T-helper 1 cell treated with Interleukin-12 subunit alpha and Interleukin-12 subunit beta and Interleukin-4 antibody, amounts not matched to agents 30 ng/mL and 1 ng/mL, for 36 hours (primary cell): ENCODE results near the gene BICD2. TPM values are rescaled to one million over a fixed set of nuclear protein-coding genes. Genes with fewer than 3 reads are reported as not detected.
"Not testable (repeated sequence)": the region's sequence is repeated elsewhere in the genome, so short reads cannot be mapped to it uniquely, and the experiment has no call there.

Experiments used
- intact Hi-C: fragments of 100-400 bp; cut with micrococcal nuclease; formaldehyde crosslinking; loops from one replicate; pipeline ENCODE4 v1.15.1; 2024
- total RNA-seq: library from RNA; stranded (reverse); gene quantifications from 2 replicates; pipeline ENCODE4 v1.2.3, GENCODE V29; 2022

The BICD2 gene
- total RNA-seq: 27.1 and 28.2 TPM in 2 replicates

- intact Hi-C loops: loop anchor here (2.0 to 10.0 kb wide), 3 partner anchors 300 to 688 kb away; partner anchors contain the start of genes FAM120AOS and NINJ1
These were observed at the start of gene BICD2 for GRCh38 chr9:92764381-92764987. TSS of gene BICD2 (minus strand) at chr9:92764833. CDS start at chr9:92764744, 89 bp downstream.

- intact Hi-C loops: not testable (repeated sequence)
These were observed 45.1 kb upstream of the BICD2 start for GRCh38 chr9:92809629-92810326.

GRCh38 chr9:92808726-92809451 is 44.3 kb upstream of the BICD2 start:
- intact Hi-C loops: loop anchor here (1.0 kb wide), 1 partner anchor 44 kb away; no protein-coding TSS in a partner anchor

GRCh38 chr9:92807757-92808725 is 43.4 kb upstream of the BICD2 start:
- intact Hi-C loops: loop anchor here (1.0 kb wide), 1 partner anchor 43 kb away; no protein-coding TSS in a partner anchor

- intact Hi-C loops: no loop called here
These were observed 42.6 kb upstream of the BICD2 start for GRCh38 chr9:92807031-92807756.

GRCh38 chr9:92804727-92805126 is 40.1 kb upstream of the BICD2 start:
- intact Hi-C loops: no loop called here

- intact Hi-C loops: no loop called here
These were observed 33.7 kb upstream of the BICD2 start for GRCh38 chr9:92798358-92798757.

GRCh38 chr9:92796337-92796804 is 31.7 kb upstream of the BICD2 start:
- intact Hi-C loops: not testable (repeated sequence)

GRCh38 chr9:92795598-92796336 is 31.1 kb upstream of the BICD2 start:
- intact Hi-C loops: no loop called here

GRCh38 chr9:92795000-92795399 is 30.4 kb upstream of the BICD2 start:
- intact Hi-C loops: no loop called here

GRCh38 chr9:92794426-92794825 is 29.8 kb upstream of the BICD2 start:
- intact Hi-C loops: no loop called here

GRCh38 chr9:92790542-92791527 is 26.2 kb upstream of the BICD2 start:
- intact Hi-C loops: loop anchor here (1.0 kb wide), 5 partner anchors 26 to 657 kb away; partner anchors contain the start of gene IPPK

- intact Hi-C loops: no loop called here
These were observed 21.7 kb upstream of the BICD2 start for GRCh38 chr9:92786298-92786697.

GRCh38 chr9:92781899-92782298 is 17.3 kb upstream of the BICD2 start:
- intact Hi-C loops: no loop called here

GRCh38 chr9:92780206-92780605 is 15.6 kb upstream of the BICD2 start:
- intact Hi-C loops: no loop called here

GRCh38 chr9:92775466-92775865 is 10.8 kb upstream of the BICD2 start:
- intact Hi-C loops: no loop called here

GRCh38 chr9:92774274-92774673 is 9.6 kb upstream of the BICD2 start:
- intact Hi-C loops: no loop called here

GRCh38 chr9:92773810-92774209 is 9.2 kb upstream of the BICD2 start:
- intact Hi-C loops: no loop called here
